Keratinocyte (primary cell): ENCODE measurements around the gene PPP1R3C. TPM values are rescaled to one million over a fixed set of nuclear protein-coding genes. Genes with fewer than 3 reads are reported as not detected.
A peak's percentile ranks its signal among the peaks of the same experiment; 100 is the strongest.

ENCODE experiments used
- DNase-seq: peaks from one replicate; pipeline ENCODE4 v3.0.0-alpha.2; 2011; ENCODE audit warnings: low read depth, missing footprints, low spot score
- FAIRE-seq: peaks from 2 replicates; lab custom pipeline; 2011; peaks lifted over from hg19 to GRCh38; lab: Jason Lieb, UNC
- H2AFZ ChIP-seq: 2 replicates; pipeline ENCODE4 v1.6.0; 2012; ENCODE audit warnings: low read length, control low read depth, inconsistent platforms; ENCODE audit not compliant: control insufficient read depth
- H3K27ac ChIP-seq: 2 replicates; pipeline ENCODE4 v1.5.1; 2011; ENCODE audit warnings: low read length; ENCODE audit not compliant: control insufficient read depth, insufficient read depth
- H3K27me3 ChIP-seq: 3 replicates; pipeline ENCODE4 v1.6.0; 2011; ENCODE audit warnings: low read length; ENCODE audit not compliant: control insufficient read depth, insufficient read depth; ENCODE audit errors: extremely low read depth
- H3K36me3 ChIP-seq, 2 experiments: 2 replicates in 1 of 2; 3 replicates in 1 of 2; pipeline ENCODE4 v1.5.1; 2011; ENCODE audit warnings: low read length in 2 of 2, mild to moderate bottlenecking in 1 of 2; ENCODE audit not compliant: control insufficient read depth in 2 of 2, insufficient read depth in 2 of 2; ENCODE audit errors: extremely low read depth in 1 of 2
- H3K4me1 ChIP-seq: 3 replicates; pipeline ENCODE4 v1.5.1; 2011; ENCODE audit warnings: low read length; ENCODE audit not compliant: control insufficient read depth, insufficient read depth; ENCODE audit errors: extremely low read depth
- H3K4me2 ChIP-seq: 3 replicates; pipeline ENCODE4 v1.6.0; 2011; ENCODE audit warnings: low read depth, low read length; ENCODE audit not compliant: control insufficient read depth, insufficient read depth; ENCODE audit errors: extremely low read depth
- H3K4me3 ChIP-seq, 3 experiments: fragments of 200-600 bp in 1 of 3; sonication (generic) in 1 of 3; 2 replicates in 2 of 3; 3 replicates in 1 of 3; pipeline ENCODE4 v1.5.1; 2011 to 2016; ENCODE audit warnings: low read length in 3 of 3, mild to moderate bottlenecking in 3 of 3, control low read depth in 2 of 3, inconsistent platforms in 1 of 3, low read depth in 1 of 3, mixed read lengths in 1 of 3, mixed run types in 1 of 3, moderate library complexity in 1 of 3; ENCODE audit not compliant: control insufficient read depth in 2 of 3, insufficient read depth in 2 of 3; ENCODE audit errors: extremely low read depth in 1 of 3
- H3K79me2 ChIP-seq: 2 replicates; pipeline ENCODE4 v1.6.0; 2012; ENCODE audit warnings: low read length; ENCODE audit not compliant: control insufficient read depth, insufficient read depth
- H3K9ac ChIP-seq: 3 replicates; pipeline ENCODE4 v1.6.0; 2011; ENCODE audit warnings: low read length; ENCODE audit not compliant: control insufficient read depth, insufficient read depth; ENCODE audit errors: extremely low read depth
- H3K9me1 ChIP-seq: 3 replicates; pipeline ENCODE4 v1.6.0; 2011; ENCODE audit warnings: low read length; ENCODE audit not compliant: control insufficient read depth, insufficient read depth; ENCODE audit errors: extremely low read depth
- H3K9me3 ChIP-seq: 2 replicates; pipeline ENCODE4 v1.5.1; 2012; ENCODE audit warnings: low read depth, low read length; ENCODE audit not compliant: control insufficient read depth
- H4K20me1 ChIP-seq: 3 replicates; pipeline ENCODE4 v1.6.0; 2011; ENCODE audit warnings: low read length; ENCODE audit not compliant: control insufficient read depth, insufficient read depth; ENCODE audit errors: extremely low read depth
- CTCF ChIP-seq, 3 experiments: IDR thresholded peaks in 1 of 3; conservative IDR thresholded peaks in 1 of 3; optimal IDR thresholded peaks in 1 of 3; 2 replicates in 2 of 3; 3 replicates in 1 of 3; pipeline versions ENCODE3 to v1.5.1; 2011; ENCODE audit warnings: low read length in 3 of 3, mild to moderate bottlenecking in 3 of 3, moderate library complexity in 2 of 3, control low read depth in 1 of 3, inconsistent platforms in 1 of 3; ENCODE audit not compliant: insufficient read depth in 2 of 3; ENCODE audit errors: extremely low read depth in 1 of 3
- EZH2 ChIP-seq: IDR thresholded peaks from one replicate; pipeline ENCODE4 v1.6.1; 2012; ENCODE audit warnings: inconsistent platforms, mild to moderate bottlenecking, low read length, moderate library complexity
- dilution Hi-C: fragments of 300-500 bp; cut with MboI; formaldehyde crosslinking; loops from one replicate; pipeline ENCODE4 v1.7.0; 2020; ENCODE audit warnings: low sequenced_read_pairs; ENCODE audit not compliant: extremely low pct_ligation_motif_present
- polyA plus RNA-seq, 5 experiments: library from polyadenylated mRNA; depleted of rRNA in 3 of 5; stranded (reverse) in 3 of 5; stranded (forward) in 1 of 5; unstranded in 1 of 5; fragments of >200 nt; gene quantifications; 1 replicate in 1 of 5; 2 replicates in 3 of 5; 3 replicates in 1 of 5; pipeline versions ENCODE4 v1.2.1 to v1.2.3, GENCODE V29; 2011 to 2012; ENCODE audit warnings: missing spikeins in 2 of 5, low read depth in 1 of 5, low replicate concordance in 1 of 5

PPP1R3C gene
- polyA plus RNA-seq, 1 donor (not counting 4 experiments of a cell fraction or from before 2014, with no cell fraction given) = 7.3 TPM

- H3K27me3 ChIP-seq = no peaks in the 10 kb centered on the region
- no peaks in the 10 kb centered on the region for H3K36me3 ChIP-seq
- H3K9ac ChIP-seq = peak overlapping the region; percentile 15
- TF ChIP-seq CTCF (optimal IDR thresholded peaks at IDR 0.05 in 1 of 3, IDR thresholded peaks at IDR 0.05 in 1 of 3, conservative IDR thresholded peaks at IDR 0.05 in 1 of 3; ENCODE audit: extremely low read depth in 1 of 3, insufficient read depth in 2 of 3, low read length in 3 of 3) (no peak), EZH2 (no peak)
- H2AFZ ChIP-seq = peak overlapping the region; percentile 38
- FAIRE-seq = no peak
- dilution Hi-C loops = no loop called here
- H3K4me3 ChIP-seq = no peak overlapping the region
- no peaks in the 10 kb centered on the region for H4K20me1 ChIP-seq
- no peak for DNase-seq
- H3K9me3 ChIP-seq = no peaks in the 10 kb centered on the region
- H3K79me2 ChIP-seq = no peaks in the 10 kb centered on the region
- H3K27ac ChIP-seq = peak overlapping the region; percentile 72
- H3K4me1 ChIP-seq = peaks cover 45% of the 10 kb centered on the region
- peak overlapping the region; percentile 39 for H3K4me2 ChIP-seq
- no peaks in the 10 kb centered on the region for H3K9me1 ChIP-seq
Measured at GRCh38 chr10:91597197-91597881, 35.5 kb downstream of the PPP1R3C start.

DNA sequence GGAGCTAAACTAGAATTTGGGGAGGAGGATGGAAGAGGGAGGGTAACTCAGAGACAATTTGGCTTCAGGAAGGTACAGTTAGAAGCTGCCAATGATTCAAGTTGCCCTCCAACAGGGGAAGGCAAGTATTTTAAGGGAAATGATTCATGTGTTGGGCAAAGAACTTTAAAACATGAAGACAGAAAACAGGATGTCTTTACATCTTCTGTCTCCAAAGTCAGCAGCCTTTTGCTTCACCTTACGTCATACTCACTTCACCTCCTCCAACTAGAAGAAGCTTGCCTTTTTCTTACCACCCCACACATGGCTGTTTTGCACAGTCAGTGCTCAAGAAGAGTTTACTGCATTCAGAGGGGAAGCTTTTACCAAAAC is 36.1 kb downstream of the PPP1R3C start:
- dilution Hi-C loops = no loop called here
- H3K4me2 ChIP-seq = peak overlapping the region; percentile 39
- DNase-seq (peak; percentile 59), FAIRE-seq (peak; percentile 87)
- H3K9ac ChIP-seq = peak overlapping the region; percentile 15
- H3K27me3 ChIP-seq = no peaks in the 10 kb centered on the region
- no peak overlapping the region for H3K4me3 ChIP-seq
- no peaks in the 10 kb centered on the region for H3K9me3 ChIP-seq
- no peak overlapping the region for H2AFZ ChIP-seq
- peaks cover 45% of the 10 kb centered on the region for H3K4me1 ChIP-seq
- H3K79me2 ChIP-seq = no peaks in the 10 kb centered on the region
- peak overlapping the region; percentile 72 for H3K27ac ChIP-seq
- no peaks in the 10 kb centered on the region for H3K9me1 ChIP-seq
- no peaks in the 10 kb centered on the region for H3K36me3 ChIP-seq
- no peaks in the 10 kb centered on the region for H4K20me1 ChIP-seq
- TF ChIP-seq CTCF (optimal IDR thresholded peaks at IDR 0.05 in 1 of 3, IDR thresholded peaks at IDR 0.05 in 1 of 3, conservative IDR thresholded peaks at IDR 0.05 in 1 of 3; ENCODE audit: extremely low read depth in 1 of 3, insufficient read depth in 2 of 3, low read length in 3 of 3) (no peak), EZH2 (no peak)
